Activated CD8-positive, alpha-beta T cell treated with anti-CD3 and anti-CD28 coated beads for 36 hours (primary cell): Measurements from ENCODE around the gene MGAT5B. TPM values are rescaled to one million over a fixed set of nuclear protein-coding genes. Genes with fewer than 3 reads are reported as not detected.

ENCODE experiments used
- ATAC-seq: fragments of 200-7000 bp; cut with Tn5 transposase; one replicate; pipeline ENCODE4 v1.10.0; 2021; ENCODE audit warnings: mild to moderate bottlenecking, moderate library complexity
- CTCF ChIA-PET: fragments of 350-600 bp; sonication (Branson Sonifier 250); formaldehyde crosslinking; loops from one replicate; lab custom pipeline; 2021; ENCODE audit warnings: antibody characterized with exemption; lab: Charles Lee
- POLR2A ChIA-PET: fragments of 350-600 bp; sonication (Branson Sonifier 250); formaldehyde crosslinking; loops from one replicate; lab custom pipeline; 2021; ENCODE audit warnings: antibody characterized with exemption; lab: Charles Lee
- DNase-seq: peaks from one replicate; pipeline ENCODE4 v3.0.0-alpha.2; 2020
- H3K27ac Mint-ChIP-seq: one replicate; pipeline ENCODE4 v1.8.0; 2021; ENCODE audit warnings: mild to moderate bottlenecking, mixed read lengths
- H3K27me3 Mint-ChIP-seq: one replicate; pipeline ENCODE4 v1.8.0; 2021; ENCODE audit warnings: mixed read lengths
- H3K36me3 Mint-ChIP-seq: one replicate; pipeline ENCODE4 v1.8.0; 2021; ENCODE audit warnings: low read depth, mixed read lengths
- H3K4me1 Mint-ChIP-seq: one replicate; pipeline ENCODE4 v1.8.0; 2021; ENCODE audit warnings: low read depth, mixed read lengths
- H3K4me3 Mint-ChIP-seq: one replicate; pipeline ENCODE4 v1.8.0; 2021; ENCODE audit warnings: mild to moderate bottlenecking, moderate library complexity, mixed read lengths
- H3K9me3 Mint-ChIP-seq: one replicate; pipeline ENCODE4 v1.8.0; 2021; ENCODE audit warnings: mixed read lengths
- intact Hi-C: fragments of 100-400 bp; cut with micrococcal nuclease; formaldehyde crosslinking; loops from one replicate; pipeline ENCODE4 v1.10.0; 2022
- total RNA-seq, 2 experiments: library from RNA; stranded (reverse); gene quantifications; one replicate each; pipeline ENCODE4 v1.2.3, GENCODE V29; 2021
- TF ChIP-seq, protein P1 (sequence below): fragments of 200-600 bp; IDR thresholded peaks from one replicate; pipeline ENCODE4 v1.8.0; 2022; ENCODE audit warnings: antibody characterized with exemption, mild to moderate bottlenecking

Gene MGAT5B
- total RNA-seq, 2 experiments from 2014 or later, result not detected

DNA sequence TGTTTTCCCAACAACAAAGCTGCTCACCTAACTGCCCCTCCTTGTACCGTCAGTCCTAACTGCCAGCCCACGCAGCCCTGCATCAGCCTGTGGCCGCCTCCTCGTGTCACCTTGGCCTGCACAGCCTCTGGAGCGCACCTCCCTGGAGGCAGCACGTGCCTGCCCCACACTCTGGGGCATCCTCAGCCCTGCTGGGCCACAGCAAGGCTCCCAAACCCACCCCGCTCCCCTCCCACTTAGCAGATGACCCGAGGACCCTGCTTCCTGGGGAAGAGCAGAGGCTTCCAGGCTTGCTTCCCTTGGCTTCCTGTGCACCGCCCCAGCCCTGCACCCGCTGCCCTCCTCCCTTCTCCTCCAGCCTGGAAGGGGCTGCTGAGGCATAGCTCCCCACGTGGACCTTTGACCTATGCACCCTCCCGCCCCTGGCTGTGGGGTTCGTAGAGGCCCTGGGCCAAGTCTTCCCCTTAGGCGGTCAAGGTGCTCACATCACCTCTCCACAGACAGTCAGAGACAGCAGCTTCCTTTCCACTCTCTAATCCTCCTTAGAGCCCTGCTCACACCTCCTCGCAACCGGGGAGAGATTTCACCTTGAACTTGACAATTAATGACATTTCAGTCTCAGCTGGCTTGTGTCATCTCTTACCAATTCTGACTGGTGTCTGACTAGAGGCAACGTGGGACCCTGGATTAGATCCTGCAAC, 115.0 kb downstream of the MGAT5B start:
- peak; percentile 22 for DNase-seq
- ChIA-PET POLR2A (interaction anchor here (1.4 kb wide), 1 partner anchor 9 kb away, joined by 3 read pairs; no protein-coding TSS in a partner anchor), CTCF (interaction anchor here (1.2 to 1.3 kb wide), 2 partner anchors 28 to 115 kb away, joined by 3 to 4 read pairs; partner anchors contain the start of gene MGAT5B)
- TF ChIP-seq, protein P1, sequence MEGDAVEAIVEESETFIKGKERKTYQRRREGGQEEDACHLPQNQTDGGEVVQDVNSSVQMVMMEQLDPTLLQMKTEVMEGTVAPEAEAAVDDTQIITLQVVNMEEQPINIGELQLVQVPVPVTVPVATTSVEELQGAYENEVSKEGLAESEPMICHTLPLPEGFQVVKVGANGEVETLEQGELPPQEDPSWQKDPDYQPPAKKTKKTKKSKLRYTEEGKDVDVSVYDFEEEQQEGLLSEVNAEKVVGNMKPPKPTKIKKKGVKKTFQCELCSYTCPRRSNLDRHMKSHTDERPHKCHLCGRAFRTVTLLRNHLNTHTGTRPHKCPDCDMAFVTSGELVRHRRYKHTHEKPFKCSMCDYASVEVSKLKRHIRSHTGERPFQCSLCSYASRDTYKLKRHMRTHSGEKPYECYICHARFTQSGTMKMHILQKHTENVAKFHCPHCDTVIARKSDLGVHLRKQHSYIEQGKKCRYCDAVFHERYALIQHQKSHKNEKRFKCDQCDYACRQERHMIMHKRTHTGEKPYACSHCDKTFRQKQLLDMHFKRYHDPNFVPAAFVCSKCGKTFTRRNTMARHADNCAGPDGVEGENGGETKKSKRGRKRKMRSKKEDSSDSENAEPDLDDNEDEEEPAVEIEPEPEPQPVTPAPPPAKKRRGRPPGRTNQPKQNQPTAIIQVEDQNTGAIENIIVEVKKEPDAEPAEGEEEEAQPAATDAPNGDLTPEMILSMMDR, result no peak
- peak overlapping the region; percentile 76 for H3K27ac Mint-ChIP-seq
- H3K4me3 Mint-ChIP-seq, result no peak overlapping the region
- H3K9me3 Mint-ChIP-seq, result peaks cover 7% of the 10 kb centered on the region
- H3K36me3 Mint-ChIP-seq, result no peaks in the 10 kb centered on the region
- no peaks in the 10 kb centered on the region for H3K27me3 Mint-ChIP-seq
- ATAC-seq, result peak; percentile 45
- intact Hi-C loops, result no loop called here
- peaks cover 20% of the 10 kb centered on the region for H3K4me1 Mint-ChIP-seq

DNA sequence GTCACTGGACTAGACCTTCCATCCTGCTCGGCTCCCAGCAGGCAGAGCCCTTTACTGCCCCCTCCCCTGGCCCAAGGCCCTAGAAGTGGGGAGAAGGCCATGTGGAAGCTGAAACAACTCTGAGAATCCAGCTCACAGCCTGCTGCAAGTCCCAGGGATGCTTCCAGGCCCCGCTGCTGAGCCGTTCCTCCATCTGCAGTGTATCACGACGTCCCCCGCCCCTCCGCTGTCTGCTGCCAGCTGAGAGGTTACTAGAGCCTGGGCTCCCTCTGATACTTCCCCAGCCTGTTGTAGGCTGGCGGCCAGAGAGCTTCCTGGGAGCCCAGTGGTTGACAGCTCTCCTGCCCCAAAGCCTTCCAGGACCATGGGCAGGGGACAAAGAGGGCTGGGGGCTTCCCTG, 118.2 kb downstream of the MGAT5B start:
- Mint-ChIP-seq H3K4me1 (peaks cover 20% of the 10 kb centered on the region), H3K27ac (no peak overlapping the region), H3K4me3 (no peak overlapping the region), H3K27me3 (no peaks in the 10 kb centered on the region), H3K36me3 (no peaks in the 10 kb centered on the region), H3K9me3 (no peaks in the 10 kb centered on the region)
- ChIA-PET CTCF (no interaction called here), POLR2A (no interaction called here)
- DNase-seq (no peak), ATAC-seq (no peak)
- TF ChIP-seq, protein P1, result no peak
- intact Hi-C loops, result no loop called here

DNA sequence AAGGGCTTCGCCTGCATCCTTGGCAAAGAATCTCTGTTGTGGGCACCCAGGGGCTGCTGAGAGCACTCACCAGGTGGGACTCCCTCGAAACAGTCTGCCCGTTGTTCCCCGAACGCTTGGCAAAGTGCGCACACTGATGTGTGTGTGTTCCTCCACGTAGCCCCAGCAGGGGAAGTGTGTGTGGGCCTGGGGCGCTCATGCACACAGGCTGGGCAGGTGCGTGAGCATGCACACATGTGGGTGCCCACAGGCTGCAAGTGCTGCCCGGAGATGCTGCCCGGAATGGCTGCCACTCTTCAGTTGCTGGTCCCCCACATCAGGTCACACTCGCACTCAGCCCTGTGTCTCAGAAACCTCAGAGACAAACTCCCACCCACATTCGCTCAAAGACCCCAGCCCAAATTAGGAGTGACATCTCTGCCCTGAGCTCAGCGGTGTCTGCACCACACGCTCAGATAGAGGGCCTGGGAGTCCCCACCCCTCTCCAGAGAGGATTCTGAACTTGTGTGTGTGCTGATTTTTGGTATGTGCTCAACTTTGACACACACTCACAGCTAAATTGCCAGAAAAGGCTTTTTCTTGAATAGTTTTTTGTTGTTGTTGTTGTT, 119.4 kb downstream of the MGAT5B start:
- Mint-ChIP-seq H3K4me3 (no peak overlapping the region), H3K27ac (no peak overlapping the region), H3K36me3 (no peaks in the 10 kb centered on the region), H3K9me3 (no peaks in the 10 kb centered on the region), H3K4me1 (peaks cover 11% of the 10 kb centered on the region), H3K27me3 (no peaks in the 10 kb centered on the region)
- TF ChIP-seq, protein P1, result no peak
- ChIA-PET CTCF (no interaction called here), POLR2A (interaction anchor here (0.8 kb wide), 1 partner anchor 112 kb away, joined by 3 read pairs; no protein-coding TSS in a partner anchor)
- no peak for DNase-seq
- no peak for ATAC-seq
- intact Hi-C loops, result no loop called here

DNA sequence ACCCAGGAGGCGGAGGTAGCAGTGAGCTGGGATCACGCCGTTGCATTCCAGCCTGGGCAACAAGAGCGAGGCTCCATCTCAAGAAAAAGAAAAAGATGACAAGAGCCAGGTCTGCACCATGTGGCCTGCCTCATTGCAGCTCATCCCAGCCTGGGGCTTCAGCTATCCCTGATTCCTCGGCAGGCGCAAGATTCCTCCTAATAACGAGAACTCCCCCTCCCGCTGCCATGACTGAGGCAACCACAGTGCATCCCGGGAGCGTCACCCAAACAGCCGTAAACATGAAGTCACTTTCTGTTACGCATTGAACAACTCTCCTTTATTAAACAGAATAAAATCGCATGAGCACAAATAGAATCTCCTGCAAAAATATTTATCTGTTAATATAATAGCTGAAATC, 120.6 kb downstream of the MGAT5B start:
- ChIA-PET POLR2A (no interaction called here), CTCF (no interaction called here)
- Mint-ChIP-seq H3K27me3 (no peaks in the 10 kb centered on the region), H3K4me3 (no peak overlapping the region), H3K36me3 (no peaks in the 10 kb centered on the region), H3K27ac (no peak overlapping the region), H3K4me1 (no peaks in the 10 kb centered on the region), H3K9me3 (no peaks in the 10 kb centered on the region)
- no peak for DNase-seq
- ATAC-seq, result no peak
- TF ChIP-seq, protein P1, result no peak
- intact Hi-C loops, result no loop called here

DNA sequence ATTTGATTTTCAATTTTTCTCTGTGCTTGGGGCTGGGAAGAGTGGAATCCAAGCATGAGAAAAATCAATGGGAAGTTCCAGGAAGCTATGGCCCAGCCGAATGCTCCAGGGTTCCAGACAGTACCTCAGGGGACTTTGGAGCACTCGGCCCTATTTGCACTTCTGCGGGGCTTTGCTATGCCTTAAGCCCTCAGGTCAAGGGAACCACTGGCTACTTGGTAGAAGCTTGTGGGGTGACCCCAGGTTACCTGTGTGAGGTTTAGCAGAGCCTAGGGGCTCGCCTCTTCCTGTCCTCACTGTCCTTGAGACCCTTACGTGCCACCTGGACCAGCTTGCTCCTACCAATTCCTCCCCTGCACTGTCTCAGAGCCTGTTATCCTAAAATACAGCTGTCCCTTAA, 121.3 kb downstream of the MGAT5B start:
- CTCF ChIA-PET, result interaction anchor here (0.6 kb wide), 1 partner anchor 180 kb away, joined by 3 read pairs; no protein-coding TSS in a partner anchor
- POLR2A ChIA-PET, result no interaction called here
- H3K36me3 Mint-ChIP-seq, result no peaks in the 10 kb centered on the region

More for the DNA sequence above, 121.3 kb downstream of the MGAT5B start:
- Mint-ChIP-seq H3K27me3 (no peaks in the 10 kb centered on the region), H3K4me1 (peaks cover 7% of the 10 kb centered on the region), H3K4me3 (no peak overlapping the region), H3K27ac (no peak overlapping the region), H3K9me3 (no peaks in the 10 kb centered on the region)
- ATAC-seq, result no peak
- intact Hi-C loops, result no loop called here
- no peak for DNase-seq
- TF ChIP-seq, protein P1, result no peak
